ENCODE results near the gene SSBP2. TPM values are rescaled to one million over a fixed set of nuclear protein-coding genes. Genes with fewer than 3 reads are reported as not detected.
"Not testable (repeated sequence)": the region's sequence is repeated elsewhere in the genome, so short reads cannot be mapped to it uniquely, and the experiment has no call there.

SSBP2 gene
- total RNA-seq, 2 donors from 2014 or later = 39.6 to 43.9 TPM

GRCh38 chr5:81665795-81666194, 85.1 kb downstream of the SSBP2 start:
- H3K4me3 Mint-ChIP-seq = no peak overlapping the region
- H3K36me3 Mint-ChIP-seq (ENCODE audit: low read depth) = peaks cover 5% of the 10 kb centered on the region
- DNase-seq (no peak), ATAC-seq (no peak)
- H3K27me3 Mint-ChIP-seq = no peaks in the 10 kb centered on the region
- H3K4me1 Mint-ChIP-seq = peaks cover 24% of the 10 kb centered on the region
- H3K27ac Mint-ChIP-seq = no peak overlapping the region
- H3K9me3 ChIP-seq (ENCODE audit: control insufficient read depth, low read length, poor library complexity, severe bottlenecking) = no peaks in the 10 kb centered on the region

GRCh38 chr5:81660624-81661023, 90.3 kb downstream of the SSBP2 start:
- peaks cover 23% of the 10 kb centered on the region for H3K4me1 Mint-ChIP-seq
- not testable (repeated sequence) for DNase-seq; H3K27ac Mint-ChIP-seq; H3K9me3 ChIP-seq (ENCODE audit: control insufficient read depth, low read length, poor library complexity, severe bottlenecking); H3K4me3 Mint-ChIP-seq; H3K36me3 Mint-ChIP-seq (ENCODE audit: low read depth); ATAC-seq; H3K27me3 Mint-ChIP-seq

- DNase-seq = no peak
- H3K9me3 ChIP-seq (ENCODE audit: control insufficient read depth, low read length, poor library complexity, severe bottlenecking) = no peaks in the 10 kb centered on the region
- H3K4me1 Mint-ChIP-seq = peaks cover 21% of the 10 kb centered on the region
- peak overlapping the region; percentile 48 for H3K27ac Mint-ChIP-seq
- H3K36me3 Mint-ChIP-seq (ENCODE audit: low read depth) = peaks cover 3% of the 10 kb centered on the region
- H3K27me3 Mint-ChIP-seq = no peaks in the 10 kb centered on the region
- no peak overlapping the region for H3K4me3 Mint-ChIP-seq
- ATAC-seq = no peak
These were observed 93.5 kb downstream of the SSBP2 start for GRCh38 chr5:81657386-81657785.

- Mint-ChIP-seq H3K4me1 (peaks cover 22% of the 10 kb centered on the region), H3K36me3 (ENCODE audit: low read depth) (peaks cover 3% of the 10 kb centered on the region), H3K27ac (peak overlapping the region; percentile 48), H3K27me3 (no peaks in the 10 kb centered on the region), H3K4me3 (no peak overlapping the region)
- ATAC-seq (no peak), DNase-seq (no peak)
- no peaks in the 10 kb centered on the region for H3K9me3 ChIP-seq (ENCODE audit: control insufficient read depth, low read length, poor library complexity, severe bottlenecking)
These were observed 94.1 kb downstream of the SSBP2 start for GRCh38 chr5:81656783-81657182.

GRCh38 chr5:81650987-81651386, 99.9 kb downstream of the SSBP2 start:
- Mint-ChIP-seq H3K36me3 (ENCODE audit: low read depth) (no peaks in the 10 kb centered on the region), H3K4me3 (no peak overlapping the region), H3K27ac (no peak overlapping the region), H3K4me1 (peaks cover 17% of the 10 kb centered on the region), H3K27me3 (no peaks in the 10 kb centered on the region)
- DNase-seq = no peak
- no peaks in the 10 kb centered on the region for H3K9me3 ChIP-seq (ENCODE audit: control insufficient read depth, low read length, poor library complexity, severe bottlenecking)
- ATAC-seq = no peak

GRCh38 chr5:81646469-81646995, 104.4 kb downstream of the SSBP2 start:
- H3K4me1 Mint-ChIP-seq = peaks cover 9% of the 10 kb centered on the region
- no peaks in the 10 kb centered on the region for H3K27me3 Mint-ChIP-seq
- no peaks in the 10 kb centered on the region for H3K36me3 Mint-ChIP-seq (ENCODE audit: low read depth)
- no peak overlapping the region for H3K4me3 Mint-ChIP-seq
- DNase-seq (no peak), ATAC-seq (no peak)
- H3K27ac Mint-ChIP-seq = no peak overlapping the region
- no peaks in the 10 kb centered on the region for H3K9me3 ChIP-seq (ENCODE audit: control insufficient read depth, low read length, poor library complexity, severe bottlenecking)

- ATAC-seq (no peak), DNase-seq (no peak)
- no peak overlapping the region for H3K27ac Mint-ChIP-seq
- H3K9me3 ChIP-seq (ENCODE audit: control insufficient read depth, low read length, poor library complexity, severe bottlenecking) = no peaks in the 10 kb centered on the region
- no peaks in the 10 kb centered on the region for H3K36me3 Mint-ChIP-seq (ENCODE audit: low read depth)
- H3K4me3 Mint-ChIP-seq = no peak overlapping the region
- H3K4me1 Mint-ChIP-seq = peaks cover 9% of the 10 kb centered on the region
- H3K27me3 Mint-ChIP-seq = no peaks in the 10 kb centered on the region
These were observed 108.7 kb downstream of the SSBP2 start for GRCh38 chr5:81642210-81642609.

GRCh38 chr5:81639556-81639955, 111.3 kb downstream of the SSBP2 start:
- peaks cover 9% of the 10 kb centered on the region for H3K4me1 Mint-ChIP-seq

GRCh38 chr5:81638471-81638870, 112.4 kb downstream of the SSBP2 start:
- H3K27ac Mint-ChIP-seq = no peak overlapping the region

More at GRCh38 chr5:81639556-81639955, 111.3 kb downstream of the SSBP2 start:
- Mint-ChIP-seq H3K4me3 (no peak overlapping the region), H3K27ac (peak overlapping the region; percentile 74), H3K27me3 (no peaks in the 10 kb centered on the region), H3K36me3 (ENCODE audit: low read depth) (no peaks in the 10 kb centered on the region)
- ATAC-seq = no peak
- DNase-seq = no peak
- no peaks in the 10 kb centered on the region for H3K9me3 ChIP-seq (ENCODE audit: control insufficient read depth, low read length, poor library complexity, severe bottlenecking)

GRCh38 chr5:81633891-81634290, 117.0 kb downstream of the SSBP2 start:
- no peaks in the 10 kb centered on the region for H3K9me3 ChIP-seq (ENCODE audit: control insufficient read depth, low read length, poor library complexity, severe bottlenecking)
- H3K36me3 Mint-ChIP-seq (ENCODE audit: low read depth) = peaks cover 2% of the 10 kb centered on the region
- H3K27me3 Mint-ChIP-seq = no peaks in the 10 kb centered on the region
- DNase-seq = no peak
- ATAC-seq = no peak
- peaks cover 8% of the 10 kb centered on the region for H3K4me1 Mint-ChIP-seq
- H3K4me3 Mint-ChIP-seq = no peak overlapping the region
- no peak overlapping the region for H3K27ac Mint-ChIP-seq

More at GRCh38 chr5:81638471-81638870, 112.4 kb downstream of the SSBP2 start:
- Mint-ChIP-seq H3K36me3 (ENCODE audit: low read depth) (no peaks in the 10 kb centered on the region), H3K4me3 (no peak overlapping the region), H3K4me1 (peaks cover 9% of the 10 kb centered on the region), H3K27me3 (no peaks in the 10 kb centered on the region)
- no peaks in the 10 kb centered on the region for H3K9me3 ChIP-seq (ENCODE audit: control insufficient read depth, low read length, poor library complexity, severe bottlenecking)
- ATAC-seq (no peak), DNase-seq (no peak)

GRCh38 chr5:81633471-81633870, 117.4 kb downstream of the SSBP2 start:
- Mint-ChIP-seq H3K27ac (no peak overlapping the region), H3K4me1 (peaks cover 8% of the 10 kb centered on the region), H3K4me3 (no peak overlapping the region), H3K27me3 (no peaks in the 10 kb centered on the region), H3K36me3 (ENCODE audit: low read depth) (peaks cover 6% of the 10 kb centered on the region)
- ATAC-seq (no peak), DNase-seq (no peak)
- no peaks in the 10 kb centered on the region for H3K9me3 ChIP-seq (ENCODE audit: control insufficient read depth, low read length, poor library complexity, severe bottlenecking)

GRCh38 chr5:81632679-81633078, 118.2 kb downstream of the SSBP2 start:
- peaks cover 6% of the 10 kb centered on the region for H3K36me3 Mint-ChIP-seq (ENCODE audit: low read depth)
- no peak for DNase-seq
- no peaks in the 10 kb centered on the region for H3K9me3 ChIP-seq (ENCODE audit: control insufficient read depth, low read length, poor library complexity, severe bottlenecking)
- H3K27ac Mint-ChIP-seq = no peak overlapping the region
- peaks cover 6% of the 10 kb centered on the region for H3K4me1 Mint-ChIP-seq
- H3K27me3 Mint-ChIP-seq = no peaks in the 10 kb centered on the region
- no peak overlapping the region for H3K4me3 Mint-ChIP-seq
- ATAC-seq = no peak

GRCh38 chr5:81631621-81632020, 119.3 kb downstream of the SSBP2 start:
- DNase-seq (no peak), ATAC-seq (no peak)
- H3K4me1 Mint-ChIP-seq = peaks cover 6% of the 10 kb centered on the region
- no peak overlapping the region for H3K27ac Mint-ChIP-seq
- H3K27me3 Mint-ChIP-seq = no peaks in the 10 kb centered on the region
- H3K9me3 ChIP-seq (ENCODE audit: control insufficient read depth, low read length, poor library complexity, severe bottlenecking) = no peaks in the 10 kb centered on the region
- no peak overlapping the region for H3K4me3 Mint-ChIP-seq
- H3K36me3 Mint-ChIP-seq (ENCODE audit: low read depth) = peaks cover 6% of the 10 kb centered on the region

- Mint-ChIP-seq H3K27me3 (no peaks in the 10 kb centered on the region), H3K4me3 (no peak overlapping the region), H3K27ac (no peak overlapping the region), H3K4me1 (peaks cover 6% of the 10 kb centered on the region), H3K36me3 (ENCODE audit: low read depth) (peaks cover 6% of the 10 kb centered on the region)
- ATAC-seq (peak; percentile 93), DNase-seq (peak in 1 of 3 donors; percentile 8)
- no peaks in the 10 kb centered on the region for H3K9me3 ChIP-seq (ENCODE audit: control insufficient read depth, low read length, poor library complexity, severe bottlenecking)
These were observed 119.8 kb downstream of the SSBP2 start for GRCh38 chr5:81631124-81631523.
